GM18507 (cell line): ENCODE measurements around the gene CLCN4.

ENCODE experiments used
- DNase-seq: peaks from one replicate; pipeline ENCODE4 v3.0.0; 2011; ENCODE audit warnings: low read depth; ENCODE audit not compliant: insufficient read length; ENCODE audit errors: extremely low spot score
- FAIRE-seq: peaks from 2 replicates; lab custom pipeline; 2011; peaks lifted over from hg19 to GRCh38; lab: Jason Lieb, UNC

CLCN4 gene

GRCh38 chrX:10223781-10224180 is 67.0 kb downstream of the CLCN4 start:
- DNase-seq (no peak), FAIRE-seq (no peak)

GRCh38 chrX:10230222-10230621 is 73.4 kb downstream of the CLCN4 start:
- DNase-seq (no peak), FAIRE-seq (no peak)

GRCh38 chrX:10231461-10231860 is 74.7 kb downstream of the CLCN4 start:
- no peak for DNase-seq
- no peak for FAIRE-seq

- DNase-seq (no peak), FAIRE-seq (no peak)
These were observed 76.4 kb downstream of the CLCN4 start for GRCh38 chrX:10233173-10233572.

GRCh38 chrX:10233696-10234095 is 76.9 kb downstream of the CLCN4 start:
- FAIRE-seq (no peak), DNase-seq (no peak)

- DNase-seq: no peak
These were observed 79.1 kb downstream of the CLCN4 start for GRCh38 chrX:10235851-10236250.

GRCh38 chrX:10237241-10237640 is 80.5 kb downstream of the CLCN4 start:
- DNase-seq (no peak), FAIRE-seq (no peak)

More at GRCh38 chrX:10235851-10236250, 79.1 kb downstream of the CLCN4 start:
- no peak for FAIRE-seq

- FAIRE-seq (no peak), DNase-seq (no peak)
These were observed 82.9 kb downstream of the CLCN4 start for GRCh38 chrX:10239611-10240064.

GRCh38 chrX:10240918-10241317 is 84.1 kb downstream of the CLCN4 start:
- FAIRE-seq (no peak), DNase-seq (no peak)

- DNase-seq (no peak), FAIRE-seq (no peak)
These were observed 85.3 kb downstream of the CLCN4 start for GRCh38 chrX:10242026-10242425.

- DNase-seq (no peak), FAIRE-seq (no peak)
These were observed 86.3 kb downstream of the CLCN4 start for GRCh38 chrX:10243106-10243505.

- FAIRE-seq: no peak
- DNase-seq: no peak
These were observed 88.3 kb downstream of the CLCN4 start for GRCh38 chrX:10244915-10245622.

GRCh38 chrX:10245886-10246285 is 89.1 kb downstream of the CLCN4 start:
- FAIRE-seq (no peak), DNase-seq (no peak)

- DNase-seq: no peak
- no peak for FAIRE-seq
These were observed 89.5 kb downstream of the CLCN4 start for GRCh38 chrX:10246297-10246696.

- FAIRE-seq (no peak), DNase-seq (no peak)
These were observed 90.1 kb downstream of the CLCN4 start for GRCh38 chrX:10246846-10247245.

GRCh38 chrX:10254739-10255138 is 98.0 kb downstream of the CLCN4 start:
- DNase-seq: no peak
- no peak for FAIRE-seq

- FAIRE-seq: no peak
These were observed 102.9 kb downstream of the CLCN4 start for GRCh38 chrX:10259716-10260115.

GRCh38 chrX:10265775-10266174 is 109.0 kb downstream of the CLCN4 start:
- FAIRE-seq: no peak

More at GRCh38 chrX:10259716-10260115, 102.9 kb downstream of the CLCN4 start:
- no peak for DNase-seq

GRCh38 chrX:10278716-10279115 is 121.9 kb downstream of the CLCN4 start:
- no peak for FAIRE-seq

More at GRCh38 chrX:10265775-10266174, 109.0 kb downstream of the CLCN4 start:
- no peak for DNase-seq

GRCh38 chrX:10280071-10280470 is 123.3 kb downstream of the CLCN4 start:
- DNase-seq (no peak), FAIRE-seq (no peak)

More at GRCh38 chrX:10278716-10279115, 121.9 kb downstream of the CLCN4 start:
- no peak for DNase-seq

GRCh38 chrX:10282490-10282889 is 125.7 kb downstream of the CLCN4 start:
- DNase-seq: no peak
- no peak for FAIRE-seq
